Inferior parietal cortex (tissue), 1 donor: Measurements from ENCODE around the gene CAPN1.
"Not testable (repeated sequence)": the region's sequence is repeated elsewhere in the genome, so short reads cannot be mapped to it uniquely, and the experiment has no call there.

Source experiments
- DNase-seq: peaks from one replicate; pipeline ENCODE4 v3.0.0-alpha.2; 2016; ENCODE audit errors: extremely low spot score

The CAPN1 gene

DNA sequence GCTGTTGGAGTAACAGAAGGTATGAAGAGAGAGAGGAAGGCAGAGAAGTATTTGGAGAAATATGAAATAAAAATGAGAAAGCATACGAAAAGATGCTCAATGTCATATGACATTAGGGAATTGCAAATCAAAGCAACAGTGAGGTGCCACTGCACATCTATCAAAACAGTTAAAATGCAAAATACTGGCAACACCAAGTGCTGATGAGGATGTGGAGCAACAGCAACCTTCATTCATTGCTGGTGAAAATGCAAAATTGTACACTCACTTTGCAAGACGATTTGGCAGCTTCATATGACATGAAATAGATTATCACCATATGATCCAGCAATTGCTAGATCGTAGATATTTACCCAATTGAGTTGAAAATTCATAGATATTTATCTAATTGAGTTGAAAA, 21.1 kb upstream of the CAPN1 start:
- no peak for DNase-seq

DNA sequence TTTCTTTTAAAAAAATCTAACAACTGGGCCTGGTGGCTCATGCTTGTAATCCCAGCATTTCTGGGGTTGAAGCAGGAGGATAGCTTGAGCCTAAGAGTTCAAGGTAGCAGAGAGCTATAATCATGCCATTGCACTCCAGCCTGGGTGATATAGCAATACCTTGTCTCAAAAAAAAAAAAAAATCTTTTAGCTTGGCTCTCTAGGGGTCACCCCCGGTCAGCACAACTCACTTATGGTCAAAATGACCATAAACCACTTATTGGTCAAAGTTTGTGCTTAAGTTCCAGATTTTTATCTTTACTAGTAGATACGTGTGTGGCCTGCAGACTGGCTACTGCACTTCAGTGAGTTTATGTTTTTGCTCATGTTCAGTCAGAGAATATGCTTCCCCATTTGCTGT, 18.0 kb upstream of the CAPN1 start:
- DNase-seq: no peak

DNA sequence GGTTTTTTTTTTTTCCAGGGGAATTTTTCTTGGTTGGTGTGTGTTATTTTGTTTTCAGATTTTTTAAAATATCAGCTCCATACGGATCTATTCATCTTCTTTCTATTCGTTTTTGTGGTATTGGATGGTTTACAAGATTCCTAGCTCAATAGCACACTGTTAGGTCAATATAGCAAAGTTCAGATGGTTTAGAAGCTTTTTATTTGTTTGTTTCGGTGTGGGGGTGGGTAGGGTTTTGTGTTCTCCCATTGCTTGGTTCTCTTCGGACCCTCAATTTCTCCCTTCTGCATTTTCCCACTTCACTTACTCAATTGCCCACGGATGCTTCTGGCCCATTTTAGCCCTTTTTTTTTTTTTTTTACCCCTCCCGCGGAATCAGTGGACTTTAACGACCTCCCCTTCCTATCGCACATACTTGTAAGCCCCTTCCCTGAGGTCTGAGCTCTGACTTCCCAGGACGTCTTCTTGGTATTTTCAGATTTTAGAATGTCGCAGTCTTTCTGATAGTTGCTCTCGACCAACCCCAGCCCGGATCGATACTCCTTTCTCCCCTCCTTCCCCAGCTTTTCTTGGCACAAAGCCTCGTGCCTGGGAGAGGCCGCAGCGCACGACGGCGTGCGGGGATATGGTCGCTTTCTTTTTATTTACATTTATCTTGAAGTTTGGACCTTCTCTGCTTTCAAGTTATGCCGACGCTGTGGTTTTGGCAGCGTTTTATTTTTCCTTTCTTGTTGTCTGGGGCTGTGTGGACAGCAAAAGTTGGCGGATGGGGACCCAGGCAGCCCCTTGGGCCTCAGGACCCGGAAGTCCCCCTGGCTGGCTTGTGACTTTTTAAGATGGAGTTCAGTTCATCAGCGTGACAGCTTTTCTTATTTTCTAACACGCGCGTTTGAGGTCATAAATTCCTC, 16.1 kb upstream of the CAPN1 start:
- DNase-seq: no peak

DNA sequence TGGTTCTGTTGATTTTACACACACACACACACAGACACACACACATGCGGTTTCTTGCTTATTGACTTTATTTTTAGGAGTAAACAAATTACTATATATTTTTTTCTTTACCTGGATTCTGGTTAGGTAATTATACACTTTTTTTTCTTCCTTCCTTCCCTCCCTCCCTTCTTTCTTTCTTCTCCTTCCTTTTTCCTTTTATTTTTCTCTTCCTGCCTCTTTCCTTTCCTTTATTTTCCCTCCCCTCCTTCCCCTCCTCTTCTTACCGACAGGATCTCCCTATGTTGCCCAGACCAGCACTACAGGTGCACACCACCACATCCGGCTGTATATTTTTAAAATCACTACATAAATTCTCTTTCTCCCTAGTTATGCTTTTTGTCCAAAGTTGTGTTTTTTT, 14.8 kb upstream of the CAPN1 start:
- DNase-seq: no peak

DNA sequence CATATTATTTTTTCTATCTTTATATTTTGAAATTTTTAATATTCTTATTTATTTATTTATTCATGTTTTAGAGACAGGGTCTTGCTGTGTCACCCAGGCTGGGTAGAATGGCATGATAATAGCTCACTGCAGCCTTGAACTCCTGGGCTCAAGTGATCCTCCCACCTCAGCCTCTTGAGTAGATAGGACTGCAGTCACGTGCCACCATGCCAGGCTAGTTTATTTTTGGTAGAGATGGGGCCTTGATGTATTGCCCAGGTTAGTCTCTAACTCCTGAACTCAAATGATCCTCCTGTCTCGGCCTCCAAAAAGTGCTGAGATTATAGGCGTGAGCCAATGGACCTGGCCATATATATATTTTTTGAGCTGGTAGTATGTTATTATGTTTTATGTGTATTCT, 14.1 kb upstream of the CAPN1 start:
- DNase-seq: no peak

DNA sequence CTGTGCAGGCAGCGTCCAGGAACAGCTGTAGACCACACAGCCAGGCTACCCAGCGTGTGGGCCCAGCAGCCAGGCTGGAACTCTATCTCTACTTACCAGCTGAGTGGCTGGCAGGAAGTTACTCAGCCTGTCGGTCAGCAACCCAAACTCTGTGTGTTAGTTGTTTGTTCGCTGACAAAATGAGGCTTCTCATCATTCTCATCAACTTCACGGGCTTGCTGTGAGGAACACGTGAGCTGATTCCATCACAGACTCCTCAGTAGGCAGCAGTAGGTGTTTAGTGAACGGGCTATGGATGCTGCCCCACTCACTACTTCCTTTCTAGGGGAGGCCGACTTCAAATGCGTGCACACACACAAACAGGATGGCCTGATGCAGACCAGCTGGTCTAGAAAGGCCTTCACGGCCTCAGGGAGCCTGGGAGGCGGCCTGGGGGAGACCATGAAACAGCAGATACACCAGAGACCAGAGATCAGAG, 12.5 kb upstream of the CAPN1 start:
- DNase-seq: no peak

DNA sequence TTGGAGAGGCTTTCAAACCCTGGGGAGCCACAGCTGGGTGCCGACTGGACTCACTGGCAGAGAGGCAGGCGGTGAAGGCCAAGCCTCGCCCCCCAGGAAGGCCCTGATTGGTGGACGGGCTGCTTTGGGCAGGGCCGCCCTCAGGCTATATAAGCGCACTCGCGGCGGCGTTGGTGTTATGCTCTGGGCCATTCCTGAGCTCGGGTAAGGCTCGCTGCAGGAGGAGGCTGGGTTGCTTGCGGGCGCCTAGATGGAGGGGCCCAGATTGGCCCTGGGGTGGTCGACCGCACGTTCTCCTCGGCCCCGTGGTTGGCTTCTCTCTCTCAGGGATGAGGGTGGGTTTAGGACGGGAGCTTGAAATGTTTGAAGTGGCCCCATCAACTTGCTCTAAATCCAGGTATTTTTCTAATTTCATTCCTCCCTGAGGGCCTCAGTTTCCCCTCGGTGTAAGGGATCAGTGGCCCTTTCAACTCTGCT, 11.6 kb upstream of the CAPN1 start, which contains the start of gene SPDYC:
TSS of gene SPDYC (plus strand) at position 176 of the 477 bp plus-strand sequence. CDS start 1,125 bp downstream, outside the sequence.
- DNase-seq: peak; percentile 23

DNA sequence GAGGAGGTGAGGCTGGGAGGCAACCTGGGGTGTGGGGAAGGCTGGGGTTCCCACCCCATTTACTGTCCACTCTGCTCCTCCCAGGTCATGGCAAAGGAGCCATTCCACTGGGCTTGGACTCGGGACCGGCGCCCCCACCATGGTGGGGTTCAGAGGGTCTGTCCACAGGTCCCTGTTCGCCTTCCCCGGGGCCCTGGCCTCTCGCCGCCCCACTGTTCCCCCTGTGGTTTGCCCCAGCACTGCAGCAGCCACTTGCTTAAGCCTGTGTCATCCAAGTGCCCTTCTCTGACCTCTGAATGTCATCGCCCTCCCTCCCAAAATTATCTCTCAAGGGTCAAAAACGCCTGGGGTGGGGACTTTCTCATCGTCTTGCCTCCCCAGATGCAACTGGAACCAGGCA, 9.1 kb upstream of the CAPN1 start:
- DNase-seq: no peak

DNA sequence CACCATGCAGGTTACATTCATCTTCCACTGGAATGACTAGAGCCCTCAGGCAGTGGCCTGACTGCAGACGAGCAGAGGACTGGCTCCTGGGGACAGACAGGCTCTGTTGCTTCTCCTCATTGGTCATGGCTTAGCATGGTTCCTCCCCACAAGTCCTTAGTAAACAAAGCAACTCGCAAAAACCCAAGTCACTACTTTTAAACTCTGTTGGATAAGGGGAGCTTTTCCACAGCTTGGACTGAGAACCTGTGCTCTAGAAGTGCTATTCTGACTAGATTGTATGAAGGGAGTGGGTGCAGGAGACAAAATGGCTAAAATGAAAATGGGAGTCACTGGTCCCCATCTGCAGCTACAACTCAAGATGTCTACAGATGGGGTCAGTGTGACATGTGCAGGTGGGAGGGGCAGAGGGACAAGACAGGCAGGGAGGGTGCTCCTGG, 7.1 kb upstream of the CAPN1 start:
- DNase-seq: not testable (repeated sequence)

DNA sequence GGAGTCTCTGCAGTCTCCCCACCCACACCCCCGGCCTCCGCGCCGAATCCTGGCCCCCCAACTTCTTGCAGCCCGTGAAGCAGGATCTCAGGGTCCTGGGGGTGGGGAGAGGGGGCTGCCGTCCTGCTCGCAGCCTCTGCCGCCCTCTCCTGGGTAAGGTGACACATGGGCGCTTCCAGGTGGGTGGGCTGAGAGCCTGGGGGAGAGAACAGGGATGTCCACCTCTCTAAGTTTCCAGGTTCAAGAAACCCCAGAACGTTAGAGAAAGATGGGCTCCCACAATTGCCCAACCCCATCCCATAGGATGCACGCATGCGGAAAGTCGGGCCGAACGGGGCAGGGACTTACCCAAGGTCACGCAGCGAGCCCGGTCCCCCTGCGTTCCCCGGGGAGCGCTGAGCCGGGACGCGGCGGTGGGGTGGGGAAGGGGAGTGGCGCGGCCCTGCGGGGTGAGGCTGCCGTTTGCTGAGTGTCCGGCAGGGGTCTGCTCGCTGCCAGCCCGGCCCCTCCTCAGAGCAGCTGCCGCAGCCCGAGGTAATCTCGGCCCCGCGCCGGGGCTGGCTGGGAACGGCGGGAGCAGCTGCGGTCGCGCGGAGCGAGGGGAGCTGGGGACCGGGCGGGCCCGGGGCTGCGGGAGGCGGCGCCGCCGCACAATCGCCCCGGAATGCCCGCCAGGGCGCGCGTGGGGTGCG, 705 bp upstream of the CAPN1 start:
- no peak for DNase-seq

DNA sequence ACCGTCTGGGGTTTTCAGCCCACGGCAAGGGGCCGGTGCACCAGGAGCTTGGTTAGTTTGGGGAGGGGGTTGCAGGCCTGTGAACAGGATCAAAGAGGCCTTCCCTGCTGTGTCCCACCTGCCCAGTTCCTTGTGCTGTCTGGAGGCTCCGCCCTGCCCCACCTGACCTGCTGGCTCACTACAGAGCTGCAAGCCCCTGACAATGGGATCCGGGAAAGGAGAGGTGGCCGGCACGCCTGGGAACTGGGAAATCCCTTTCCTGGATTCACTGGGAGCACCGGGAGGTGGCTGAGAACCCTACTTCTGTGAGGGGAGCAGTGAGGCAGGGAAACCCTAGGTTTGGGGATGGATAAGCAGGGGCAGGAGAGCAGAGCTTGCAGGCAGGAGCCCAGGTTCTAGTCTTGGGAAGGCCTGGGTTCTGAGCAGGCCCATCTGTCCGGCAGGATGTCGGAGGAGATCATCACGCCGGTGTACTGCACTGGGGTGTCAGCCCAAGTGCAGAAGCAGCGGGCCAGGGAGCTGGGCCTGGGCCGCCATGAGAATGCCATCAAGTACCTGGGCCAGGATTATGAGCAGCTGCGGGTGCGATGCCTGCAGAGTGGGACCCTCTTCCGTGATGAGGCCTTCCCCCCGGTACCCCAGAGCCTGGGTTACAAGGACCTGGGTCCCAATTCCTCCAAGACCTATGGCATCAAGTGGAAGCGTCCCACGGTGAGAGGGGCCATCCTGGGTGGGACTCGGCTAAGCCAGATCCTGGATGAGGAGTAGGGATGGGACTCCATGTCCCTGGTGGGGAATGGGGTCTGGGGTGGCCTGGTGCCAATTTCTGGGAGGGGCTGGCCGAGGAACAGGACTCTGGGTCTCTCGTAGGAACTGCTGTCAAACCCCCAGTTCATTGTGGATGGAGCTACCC, 786 bp downstream of the CAPN1 start:
- DNase-seq: no peak

DNA sequence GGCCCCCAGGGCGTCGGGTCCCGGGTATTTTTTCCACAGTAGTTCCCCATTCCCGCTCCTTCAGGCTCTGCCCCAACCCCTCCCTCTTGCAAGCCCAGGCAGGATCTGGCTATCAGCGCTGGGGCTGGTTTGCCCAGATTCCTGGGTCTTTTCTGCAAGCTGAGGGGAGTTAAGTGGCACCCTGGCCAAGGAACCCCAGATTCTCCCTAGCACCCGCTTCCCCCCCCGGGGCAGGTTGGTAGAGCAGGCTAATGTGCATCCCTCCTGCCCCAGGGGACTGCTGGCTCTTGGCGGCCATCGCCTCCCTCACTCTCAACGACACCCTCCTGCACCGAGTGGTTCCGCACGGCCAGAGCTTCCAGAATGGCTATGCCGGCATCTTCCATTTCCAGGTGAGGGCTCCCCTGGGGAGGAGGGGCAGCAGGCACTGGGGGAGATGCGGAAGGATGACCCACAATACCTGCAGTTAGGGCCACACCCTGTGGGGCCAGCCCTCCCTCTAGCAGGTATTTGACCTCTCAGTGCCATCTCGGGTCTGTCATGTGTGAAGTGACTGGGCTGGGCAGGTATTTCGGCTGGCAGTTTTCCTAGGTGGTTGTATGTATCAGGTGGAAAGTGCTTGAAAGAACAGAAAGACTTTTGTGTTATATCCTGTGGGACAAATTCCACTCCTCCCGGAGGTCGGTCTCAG, 1.6 kb downstream of the CAPN1 start:
- DNase-seq: no peak

DNA sequence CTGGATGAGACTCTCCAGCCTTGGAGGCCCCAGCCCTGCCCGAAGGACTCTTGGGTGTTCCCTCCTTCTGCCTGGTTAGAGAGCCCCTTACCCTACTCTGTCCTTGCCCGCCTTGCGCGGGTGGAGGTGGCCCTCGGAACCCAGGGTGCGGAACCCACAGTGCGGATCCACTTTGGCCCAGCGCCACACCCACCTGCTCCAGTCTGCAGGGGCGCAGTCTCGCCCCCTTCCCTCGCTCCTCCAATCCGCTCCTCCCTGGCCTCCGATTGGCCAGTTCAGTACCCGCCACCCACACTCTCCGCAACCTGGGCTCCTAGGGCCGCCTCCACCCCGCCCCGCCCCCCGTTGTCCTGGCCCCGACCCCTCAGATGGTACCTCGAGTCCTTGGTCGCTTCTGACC, 2.4 kb downstream of the CAPN1 start:
- no peak for DNase-seq

DNA sequence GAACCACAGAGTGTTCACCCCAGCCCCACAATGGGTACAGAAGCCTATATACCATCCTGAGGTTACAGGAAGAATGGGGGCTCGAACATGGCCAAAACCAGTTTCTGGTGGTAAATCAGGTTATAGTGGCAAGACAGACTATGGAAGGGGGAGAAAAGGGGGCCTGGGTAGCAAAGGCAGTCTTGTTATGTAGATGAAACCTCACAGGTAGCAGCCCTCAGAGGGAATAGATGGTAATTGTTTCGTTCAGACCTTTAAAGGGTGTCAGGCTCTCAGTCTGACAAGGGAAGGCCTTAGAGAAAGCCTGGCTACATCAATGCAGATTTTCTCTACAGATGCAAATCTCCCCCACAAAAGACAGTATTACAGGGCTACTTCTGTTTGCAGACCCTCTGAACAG, 3.4 kb downstream of the CAPN1 start:
- DNase-seq: no peak

DNA sequence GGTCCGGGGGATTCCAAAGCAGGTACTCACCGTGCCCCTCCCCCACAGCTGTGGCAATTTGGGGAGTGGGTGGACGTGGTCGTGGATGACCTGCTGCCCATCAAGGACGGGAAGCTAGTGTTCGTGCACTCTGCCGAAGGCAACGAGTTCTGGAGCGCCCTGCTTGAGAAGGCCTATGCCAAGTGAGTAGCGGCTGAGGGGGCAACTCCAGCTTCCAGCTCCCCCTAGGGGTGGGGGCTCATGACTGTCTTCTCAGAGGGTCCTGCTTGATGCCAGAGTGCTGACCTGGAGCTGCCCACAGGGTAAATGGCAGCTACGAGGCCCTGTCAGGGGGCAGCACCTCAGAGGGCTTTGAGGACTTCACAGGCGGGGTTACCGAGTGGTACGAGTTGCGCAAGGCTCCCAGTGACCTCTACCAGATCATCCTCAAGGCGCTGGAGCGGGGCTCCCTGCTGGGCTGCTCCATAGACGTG, 4.2 kb downstream of the CAPN1 start:
- no peak for DNase-seq

DNA sequence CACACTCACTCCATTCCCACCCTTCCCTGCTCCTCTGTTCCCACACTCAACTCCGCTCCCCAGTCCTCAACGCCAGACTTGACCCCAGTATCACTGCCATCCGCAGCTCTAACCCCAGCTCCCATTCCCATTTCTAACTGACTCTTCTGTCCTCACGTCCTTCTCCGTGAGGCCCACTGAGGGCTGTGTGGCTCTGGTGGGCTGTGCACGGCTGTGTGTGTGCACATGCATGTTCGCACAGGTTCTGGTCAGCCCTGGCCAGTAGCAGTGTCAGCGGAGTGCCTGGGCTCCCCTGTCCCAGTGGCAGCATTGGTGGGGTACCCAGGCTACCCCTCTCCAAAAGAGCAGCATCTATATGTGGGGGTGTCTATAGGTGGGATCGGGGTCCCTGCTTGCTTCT, 5.0 kb downstream of the CAPN1 start:
- no peak for DNase-seq

DNA sequence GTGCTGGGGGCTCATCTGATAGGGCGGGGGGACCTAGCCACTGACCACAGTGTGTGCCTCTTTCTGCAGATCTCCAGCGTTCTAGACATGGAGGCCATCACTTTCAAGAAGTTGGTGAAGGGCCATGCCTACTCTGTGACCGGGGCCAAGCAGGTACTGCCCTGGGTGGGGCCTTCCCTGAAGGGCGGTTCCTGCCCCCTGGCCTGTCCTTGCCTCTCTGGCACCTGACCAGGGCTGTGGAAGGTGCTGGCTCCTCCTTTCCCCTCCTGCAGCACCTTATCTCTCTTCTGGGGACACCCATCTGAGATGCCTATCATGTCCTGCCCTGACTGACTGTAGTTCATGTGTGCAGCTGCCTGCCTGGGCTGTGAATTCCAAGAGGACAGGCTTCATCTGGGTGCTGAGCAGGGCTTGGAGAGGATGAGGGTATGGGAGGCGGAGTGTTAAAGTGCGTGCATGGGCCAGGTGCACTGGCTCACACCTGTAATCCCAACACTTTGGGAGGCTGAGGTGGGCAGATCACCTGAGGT, 5.5 kb downstream of the CAPN1 start:
- no peak for DNase-seq

DNA sequence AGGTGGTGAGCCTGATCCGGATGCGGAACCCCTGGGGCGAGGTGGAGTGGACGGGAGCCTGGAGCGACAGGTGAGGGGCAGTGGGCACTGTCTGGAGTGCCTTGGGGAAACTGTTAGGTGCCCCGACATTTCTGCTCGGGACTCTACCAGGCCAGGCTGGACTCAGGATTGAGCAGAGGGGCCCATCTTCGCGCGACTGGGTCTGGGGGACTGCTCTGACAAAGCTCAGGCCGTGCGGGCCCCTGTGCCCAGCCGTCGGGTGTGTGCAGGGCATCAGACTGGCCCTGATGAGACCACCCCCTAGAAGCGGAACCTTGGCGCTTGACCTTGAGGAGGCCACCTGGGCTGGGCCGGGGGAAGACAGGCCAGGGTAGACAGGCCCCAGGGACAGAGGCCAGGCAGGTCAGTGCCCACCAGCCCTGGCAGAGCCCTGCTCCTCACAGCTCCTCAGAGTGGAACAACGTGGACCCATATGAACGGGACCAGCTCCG, 6.3 kb downstream of the CAPN1 start:
- no peak for DNase-seq

DNA sequence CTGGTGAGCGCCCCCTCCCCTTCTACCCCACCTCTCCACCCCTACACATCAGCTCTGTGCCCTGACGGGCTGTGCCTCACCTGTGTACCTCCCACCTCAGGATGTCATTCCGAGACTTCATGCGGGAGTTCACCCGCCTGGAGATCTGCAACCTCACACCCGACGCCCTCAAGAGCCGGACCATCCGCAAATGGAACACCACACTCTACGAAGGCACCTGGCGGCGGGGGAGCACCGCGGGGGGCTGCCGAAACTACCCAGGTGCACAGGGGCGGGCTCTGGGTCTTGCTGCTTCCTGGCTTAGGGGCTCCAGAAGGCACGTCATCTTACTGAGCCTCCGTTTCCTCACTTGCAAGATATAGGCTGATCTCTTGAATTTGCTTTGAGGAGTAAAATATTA, 6.8 kb downstream of the CAPN1 start:
- DNase-seq: no peak

DNA sequence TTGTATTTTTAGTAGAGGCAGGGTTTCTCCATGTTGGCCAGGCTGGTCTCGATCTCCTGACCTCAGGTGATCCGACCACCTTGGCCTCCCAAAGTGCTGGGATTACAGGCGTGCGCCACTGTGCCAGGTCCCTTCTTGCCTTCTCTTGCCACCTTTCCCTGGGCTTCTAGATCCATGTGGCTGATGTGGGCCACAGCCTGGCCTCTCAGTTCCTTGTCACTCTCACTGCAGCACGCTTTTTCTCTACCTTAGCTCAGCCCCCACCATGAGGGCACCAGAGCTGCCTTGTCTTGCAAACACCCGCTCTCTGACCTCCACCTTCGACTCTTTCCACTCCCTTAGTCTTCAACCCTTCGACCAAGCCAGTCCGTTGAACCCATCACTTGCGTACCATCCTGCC, 7.5 kb downstream of the CAPN1 start:
- no peak for DNase-seq

DNA sequence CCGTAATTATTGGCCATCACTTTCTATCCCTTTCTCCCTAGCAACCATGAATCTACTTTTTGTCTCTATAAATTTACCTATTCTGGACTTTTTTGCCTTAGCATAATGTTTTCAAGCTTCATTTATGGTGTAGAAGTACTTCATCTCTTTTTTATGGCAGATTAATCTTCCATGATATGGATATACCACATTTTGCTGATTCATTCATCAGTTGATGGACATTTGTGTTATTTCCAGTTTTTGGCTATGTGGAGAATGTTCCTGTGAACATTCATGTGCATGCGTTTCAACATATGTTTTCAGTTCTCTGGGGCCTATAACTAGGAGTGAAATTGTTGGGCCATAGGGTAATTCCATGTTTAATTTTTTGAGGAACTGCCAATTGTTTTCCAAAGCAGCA, 12.8 kb downstream of the CAPN1 start:
- no peak for DNase-seq
